ELF-1 (cell line): Measurements from ENCODE around the gene ITGA7.

Source experiments
- DNase-seq: peaks from one replicate; pipeline ENCODE4 v3.0.0-alpha.2; 2016; ENCODE audit warnings: low read depth, low spot score

Gene ITGA7, protein sequence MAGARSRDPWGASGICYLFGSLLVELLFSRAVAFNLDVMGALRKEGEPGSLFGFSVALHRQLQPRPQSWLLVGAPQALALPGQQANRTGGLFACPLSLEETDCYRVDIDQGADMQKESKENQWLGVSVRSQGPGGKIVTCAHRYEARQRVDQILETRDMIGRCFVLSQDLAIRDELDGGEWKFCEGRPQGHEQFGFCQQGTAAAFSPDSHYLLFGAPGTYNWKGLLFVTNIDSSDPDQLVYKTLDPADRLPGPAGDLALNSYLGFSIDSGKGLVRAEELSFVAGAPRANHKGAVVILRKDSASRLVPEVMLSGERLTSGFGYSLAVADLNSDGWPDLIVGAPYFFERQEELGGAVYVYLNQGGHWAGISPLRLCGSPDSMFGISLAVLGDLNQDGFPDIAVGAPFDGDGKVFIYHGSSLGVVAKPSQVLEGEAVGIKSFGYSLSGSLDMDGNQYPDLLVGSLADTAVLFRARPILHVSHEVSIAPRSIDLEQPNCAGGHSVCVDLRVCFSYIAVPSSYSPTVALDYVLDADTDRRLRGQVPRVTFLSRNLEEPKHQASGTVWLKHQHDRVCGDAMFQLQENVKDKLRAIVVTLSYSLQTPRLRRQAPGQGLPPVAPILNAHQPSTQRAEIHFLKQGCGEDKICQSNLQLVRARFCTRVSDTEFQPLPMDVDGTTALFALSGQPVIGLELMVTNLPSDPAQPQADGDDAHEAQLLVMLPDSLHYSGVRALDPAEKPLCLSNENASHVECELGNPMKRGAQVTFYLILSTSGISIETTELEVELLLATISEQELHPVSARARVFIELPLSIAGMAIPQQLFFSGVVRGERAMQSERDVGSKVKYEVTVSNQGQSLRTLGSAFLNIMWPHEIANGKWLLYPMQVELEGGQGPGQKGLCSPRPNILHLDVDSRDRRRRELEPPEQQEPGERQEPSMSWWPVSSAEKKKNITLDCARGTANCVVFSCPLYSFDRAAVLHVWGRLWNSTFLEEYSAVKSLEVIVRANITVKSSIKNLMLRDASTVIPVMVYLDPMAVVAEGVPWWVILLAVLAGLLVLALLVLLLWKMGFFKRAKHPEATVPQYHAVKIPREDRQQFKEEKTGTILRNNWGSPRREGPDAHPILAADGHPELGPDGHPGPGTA

DNA sequence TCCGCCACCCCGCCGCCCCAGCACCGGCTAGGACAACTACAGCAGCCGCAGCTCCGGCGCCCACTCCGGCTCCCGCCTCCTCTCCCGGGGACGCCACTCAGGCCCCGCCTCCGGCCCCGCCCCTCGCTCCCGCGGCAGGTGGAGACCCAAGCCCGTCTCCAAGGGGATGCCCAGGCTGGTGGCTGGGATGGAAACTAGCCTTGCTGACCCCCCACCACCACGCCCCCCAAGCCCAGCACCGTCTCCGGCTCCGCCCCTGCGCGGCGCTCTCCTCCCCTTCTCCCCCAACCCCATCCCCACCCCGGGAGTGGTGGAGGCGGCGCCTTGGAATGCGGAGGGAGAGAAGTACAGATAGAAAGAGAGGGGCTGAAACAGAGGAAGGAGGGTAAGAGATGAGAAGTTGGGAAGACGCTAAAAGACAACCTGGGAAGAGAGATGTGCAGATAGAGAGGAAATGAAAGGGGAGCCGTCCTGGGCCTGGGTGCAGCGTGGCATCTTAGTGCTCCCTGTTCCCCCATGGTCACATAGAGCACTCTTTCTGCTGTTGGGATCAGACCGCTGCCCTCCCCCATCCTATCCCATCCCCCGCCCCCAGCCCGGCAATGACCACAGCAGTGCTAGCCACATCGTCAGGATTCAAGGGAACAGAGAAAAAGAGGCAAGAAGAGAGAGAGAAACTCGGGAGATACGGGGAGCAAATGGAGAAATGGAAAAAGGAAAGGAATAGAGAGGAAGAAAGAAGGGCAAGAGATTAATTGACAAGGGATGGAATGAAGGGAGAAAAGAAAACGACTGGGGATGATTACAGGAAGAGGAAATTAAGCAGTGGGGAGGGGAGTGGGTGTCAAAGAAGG, at the start of gene ITGA7:
ITGA7 (minus strand) TSS at position 64 of the 854 bp plus-strand sequence. CDS start 222 bp downstream, outside the sequence.
- DNase-seq: peak; percentile 86

DNA sequence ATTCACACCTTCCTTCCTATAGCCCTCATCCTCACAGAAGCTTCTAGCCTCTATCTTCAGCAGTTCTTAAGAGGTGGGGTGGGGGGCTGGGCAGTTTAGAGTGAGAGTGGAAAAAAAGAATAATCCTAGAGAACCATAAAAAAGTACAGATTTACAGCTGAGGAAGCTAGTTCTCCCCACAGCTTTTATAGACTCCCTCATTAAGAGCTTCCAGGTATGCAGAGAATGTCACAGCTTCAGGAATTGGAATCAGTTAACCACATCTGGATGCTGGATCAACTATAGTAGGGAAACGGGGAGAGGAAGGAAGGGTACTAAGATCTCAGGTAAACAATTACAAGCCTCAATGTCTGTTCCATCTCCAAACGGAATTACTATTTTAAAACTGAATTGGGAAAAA, 47.5 kb upstream of the ITGA7 start:
- DNase-seq: no peak

DNA sequence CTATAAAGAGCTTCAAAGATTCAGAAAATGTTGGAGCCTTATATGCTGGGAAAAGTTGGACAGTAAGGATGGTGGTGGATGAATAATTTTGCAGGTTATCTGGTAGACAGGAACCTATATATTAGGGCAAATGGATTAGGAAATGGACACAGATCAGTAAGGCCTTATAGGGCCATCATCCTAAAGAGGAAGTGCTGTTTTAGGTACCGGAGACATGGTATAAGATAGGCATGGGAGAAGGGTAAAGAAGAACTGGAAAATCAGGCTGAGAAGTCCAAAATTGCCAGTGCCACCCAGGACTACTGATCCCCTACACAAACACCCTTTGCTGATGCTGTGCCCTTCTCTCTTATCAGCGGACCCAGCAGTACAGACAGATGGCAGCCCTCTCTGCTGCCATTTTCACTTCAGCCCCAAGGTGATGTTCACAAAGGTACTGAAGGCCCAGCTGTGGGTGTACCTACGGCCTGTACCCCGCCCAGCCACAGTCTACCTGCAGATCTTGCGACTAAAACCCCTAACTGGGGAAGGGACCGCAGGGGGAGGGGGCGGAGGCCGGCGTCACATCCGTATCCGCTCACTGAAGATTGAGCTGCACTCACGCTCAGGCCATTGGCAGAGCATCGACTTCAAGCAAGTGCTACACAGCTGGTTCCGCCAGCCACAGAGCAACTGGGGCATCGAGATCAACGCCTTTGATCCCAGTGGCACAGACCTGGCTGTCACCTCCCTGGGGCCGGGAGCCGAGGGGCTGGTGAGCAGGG, 40.7 kb upstream of the ITGA7 start:
- no peak for DNase-seq

DNA sequence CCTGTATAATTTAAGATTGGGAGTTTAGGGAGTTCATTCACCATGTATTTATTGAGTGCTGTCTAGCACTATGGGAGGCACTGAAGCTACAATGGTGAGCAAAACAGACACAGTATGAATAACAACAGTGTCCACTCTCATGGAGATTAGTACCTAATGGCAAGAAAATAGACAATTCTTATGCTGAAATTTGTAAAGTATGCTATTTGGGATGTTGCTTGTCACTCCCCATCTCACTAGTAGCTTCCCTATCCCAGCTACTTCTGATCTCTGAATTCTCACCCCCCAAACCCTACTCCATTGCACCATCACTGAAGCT, 39.2 kb upstream of the ITGA7 start:
- DNase-seq: no peak

DNA sequence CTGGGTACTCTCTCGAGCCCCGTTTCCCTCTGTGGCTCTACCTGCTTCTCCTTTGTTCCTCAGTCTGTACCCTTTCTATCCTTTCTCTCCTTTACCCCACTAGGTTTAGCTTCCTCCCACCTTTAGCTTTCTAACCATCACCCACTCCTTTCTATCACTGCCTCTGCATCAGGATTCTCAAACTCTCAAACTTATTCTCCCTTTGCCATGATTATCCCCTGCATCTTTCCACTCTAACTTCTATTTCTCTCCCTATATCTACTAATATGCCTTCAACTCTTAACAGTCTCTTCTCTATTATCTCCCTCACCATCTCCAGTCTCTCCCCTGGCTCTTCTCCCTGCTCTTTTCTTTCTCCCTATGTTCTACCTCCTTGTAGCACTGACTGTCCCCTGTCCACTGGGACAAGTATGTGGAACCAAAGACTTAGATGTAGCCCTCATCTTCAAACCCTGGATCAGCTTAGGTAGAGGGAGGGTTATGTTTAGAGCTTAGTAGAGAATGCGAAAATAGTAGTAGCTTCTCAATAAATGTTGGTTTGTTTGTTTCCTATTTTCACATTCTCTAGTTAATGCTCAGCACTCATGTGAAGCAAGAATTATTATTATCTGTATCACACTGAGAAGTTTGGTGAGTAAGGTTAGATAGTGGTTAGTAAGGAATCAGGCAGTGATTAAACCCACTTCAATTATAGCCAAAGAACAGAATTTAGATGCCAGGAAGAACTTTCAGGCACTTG, 38.6 kb upstream of the ITGA7 start:
- DNase-seq: no peak

DNA sequence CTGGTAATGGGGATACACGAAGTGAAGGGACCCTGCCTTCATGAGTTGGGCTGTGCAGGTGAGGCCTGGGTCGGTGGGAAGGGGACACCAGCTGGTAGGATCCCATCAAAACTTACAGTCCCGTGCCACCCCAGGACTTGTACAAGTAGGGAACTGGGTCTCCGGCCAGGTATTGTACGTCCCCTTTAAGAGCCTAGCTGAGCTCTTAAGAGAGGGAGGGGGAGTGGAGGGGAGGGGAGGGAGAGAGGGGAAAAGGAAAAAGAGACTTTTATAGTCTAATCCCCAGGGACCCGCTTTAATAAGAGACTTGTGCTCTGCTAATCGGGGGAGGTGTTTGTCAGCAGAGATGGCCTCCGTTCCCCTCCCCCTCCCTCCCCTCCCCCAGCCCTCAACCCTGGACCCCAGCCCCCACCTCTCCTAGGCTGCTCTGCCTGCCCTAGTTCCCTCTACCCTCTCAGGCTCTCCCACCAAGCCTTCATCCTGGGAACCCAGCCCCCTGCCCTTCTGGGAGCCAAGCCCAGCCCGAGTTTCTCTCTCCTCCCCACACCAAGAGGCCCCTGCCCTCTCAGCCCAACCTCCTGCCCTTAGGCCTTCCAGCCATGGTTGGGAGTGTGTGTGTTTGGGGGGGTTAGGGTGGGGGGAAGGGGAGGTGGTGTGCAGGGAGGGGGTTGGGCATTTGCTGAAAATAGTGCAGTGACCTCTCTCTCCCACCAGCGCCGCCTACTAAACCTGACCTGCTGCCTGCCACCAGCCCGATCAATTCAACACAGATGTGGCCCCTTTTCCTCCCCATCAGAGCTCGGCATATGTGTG, 37.9 kb upstream of the ITGA7 start:
- peak; percentile 98 for DNase-seq

DNA sequence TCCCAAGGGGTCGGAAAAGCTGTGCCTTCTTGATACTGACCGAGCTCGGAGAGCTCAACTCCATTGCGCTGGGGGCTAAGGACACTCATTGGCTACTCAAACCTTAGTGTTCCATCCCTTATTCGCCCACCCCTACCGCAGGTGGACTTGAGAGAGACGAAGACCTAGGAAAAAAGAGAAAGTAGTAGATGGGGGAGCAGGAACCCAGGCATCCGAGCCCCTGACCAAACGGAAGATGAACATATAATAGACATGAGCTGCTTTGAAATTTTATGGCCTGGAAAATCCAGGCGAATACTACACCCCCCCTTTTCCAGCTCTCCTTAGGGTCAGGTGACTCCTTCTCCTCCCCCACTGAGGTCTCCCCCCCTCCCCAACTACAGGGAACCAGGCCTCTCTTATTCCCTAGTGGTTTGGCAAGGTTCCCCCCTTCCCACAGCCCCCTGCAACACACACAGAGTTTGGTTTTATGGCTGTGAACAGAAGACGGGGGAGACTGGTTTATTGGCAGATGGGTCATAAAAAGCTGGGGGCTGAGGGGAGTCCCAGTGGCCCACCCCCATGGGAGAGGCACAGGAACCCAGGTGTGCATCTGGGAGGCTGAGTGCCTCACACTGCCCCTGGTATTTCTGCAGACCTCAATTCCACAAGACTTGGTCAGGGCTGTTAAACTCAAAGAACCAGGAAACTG, 36.8 kb upstream of the ITGA7 start:
- peak; percentile 43 for DNase-seq

DNA sequence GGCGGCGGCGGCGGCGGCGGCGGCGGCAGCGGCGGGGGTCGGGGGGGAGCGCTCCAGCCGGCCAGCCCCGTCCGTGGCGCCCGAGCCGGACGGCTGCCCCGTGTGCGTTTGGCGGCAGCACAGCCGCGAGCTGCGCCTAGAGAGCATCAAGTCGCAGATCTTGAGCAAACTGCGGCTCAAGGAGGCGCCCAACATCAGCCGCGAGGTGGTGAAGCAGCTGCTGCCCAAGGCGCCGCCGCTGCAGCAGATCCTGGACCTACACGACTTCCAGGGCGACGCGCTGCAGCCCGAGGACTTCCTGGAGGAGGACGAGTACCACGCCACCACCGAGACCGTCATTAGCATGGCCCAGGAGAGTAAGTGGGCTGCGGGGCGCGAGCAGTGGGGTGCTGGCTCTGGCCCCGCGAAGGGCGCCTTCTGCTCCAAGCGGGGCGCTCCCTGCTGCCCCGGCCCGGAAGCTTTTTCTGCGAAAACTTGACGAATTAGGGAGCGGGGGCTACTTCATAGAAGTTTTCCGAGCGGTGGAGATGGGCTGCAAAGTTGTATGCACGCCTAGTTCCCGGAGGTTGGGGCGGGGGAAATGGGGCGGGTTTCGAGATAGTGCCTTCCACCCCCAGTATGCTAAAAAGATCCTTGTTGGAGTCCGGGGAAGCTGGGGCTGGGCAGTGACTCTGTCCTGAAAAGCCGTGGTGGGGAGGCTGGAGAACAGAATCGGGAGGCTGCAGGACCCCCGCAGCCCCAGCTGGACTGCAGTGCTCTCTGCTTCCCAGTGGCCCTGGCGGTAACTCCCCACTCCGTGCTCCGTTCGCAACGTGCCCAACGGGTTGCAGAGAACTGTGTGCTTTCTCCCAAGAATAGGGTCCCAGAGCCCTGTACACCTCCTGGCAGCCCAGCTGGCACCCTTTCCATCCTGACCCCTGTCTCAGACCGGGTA, 36.0 kb upstream of the ITGA7 start:
- DNase-seq: peak; percentile 76

DNA sequence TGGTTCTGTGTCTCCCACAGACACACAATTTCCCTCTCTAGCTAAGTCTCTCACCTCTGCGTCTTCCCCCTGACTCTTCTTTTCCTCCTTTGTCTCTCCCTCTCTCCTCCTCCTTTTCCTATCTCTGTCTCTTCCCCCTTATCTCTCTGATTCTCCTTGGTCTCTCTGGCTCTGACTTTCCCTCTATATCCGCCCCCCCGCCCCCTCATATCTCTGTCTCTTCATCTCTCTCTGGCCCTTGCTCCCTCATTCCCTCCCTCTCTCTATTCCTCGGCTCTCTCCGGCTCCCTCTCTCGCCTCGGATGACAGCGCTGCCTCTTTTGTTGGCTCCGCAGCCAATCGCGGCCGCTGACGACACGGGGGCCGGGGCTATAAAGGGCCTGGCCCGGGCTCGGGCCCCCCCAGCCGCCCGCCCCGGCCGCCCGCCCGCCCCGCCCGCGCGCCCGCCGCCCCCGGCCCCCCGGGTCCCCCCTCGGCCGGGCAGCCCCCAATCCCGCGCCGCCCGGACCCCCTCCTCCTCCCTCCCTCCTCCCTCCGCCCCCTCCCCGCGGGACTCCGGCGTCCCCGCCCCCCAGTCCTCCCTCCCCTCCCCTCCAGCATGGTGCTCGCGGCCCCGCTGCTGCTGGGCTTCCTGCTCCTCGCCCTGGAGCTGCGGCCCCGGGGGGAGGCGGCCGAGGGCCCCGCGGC, 35.2 kb upstream of the ITGA7 start, which contains the start of gene GDF11:
GDF11 (plus strand) TSS at position 404 of the 687 bp plus-strand sequence; CDS start at position 599, 195 bp downstream.
- DNase-seq: peak; percentile 75

DNA sequence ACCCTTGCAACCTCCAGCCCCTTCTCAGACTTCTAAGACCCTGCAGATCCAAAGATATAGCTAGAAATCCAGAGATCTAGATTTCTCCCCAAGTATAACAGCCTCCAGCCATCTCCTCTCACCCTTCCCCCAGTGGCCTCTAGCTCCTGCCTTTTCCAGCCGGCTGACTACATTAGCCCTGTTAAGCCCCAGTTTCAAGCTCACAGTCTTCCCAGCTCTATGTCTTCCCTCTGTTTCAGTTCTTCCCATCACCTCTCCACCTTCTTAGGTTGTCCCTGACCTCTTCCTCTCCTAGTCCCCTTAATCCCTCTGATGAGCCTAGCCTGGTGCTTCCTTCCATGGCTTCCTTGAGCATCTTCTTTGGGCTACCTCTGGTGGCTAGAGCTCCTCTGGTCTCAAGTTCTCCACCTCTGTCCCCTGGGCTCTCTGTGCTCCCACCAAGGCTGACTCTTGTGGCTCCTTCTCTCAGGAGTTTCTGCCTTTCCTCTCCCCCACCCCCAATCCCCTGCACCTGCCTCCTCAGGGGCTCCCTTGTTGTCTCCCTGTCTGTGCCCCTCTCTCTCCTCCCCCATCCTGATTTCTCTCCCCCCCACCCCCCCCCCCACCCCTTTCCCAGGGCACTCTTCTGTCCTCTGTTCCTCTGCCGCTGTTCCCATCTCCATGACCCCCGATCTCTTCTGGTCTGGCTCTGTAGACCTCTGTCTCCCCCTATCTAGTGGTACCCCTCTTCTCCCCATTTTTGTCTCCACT, 34.4 kb upstream of the ITGA7 start:
- no peak for DNase-seq

DNA sequence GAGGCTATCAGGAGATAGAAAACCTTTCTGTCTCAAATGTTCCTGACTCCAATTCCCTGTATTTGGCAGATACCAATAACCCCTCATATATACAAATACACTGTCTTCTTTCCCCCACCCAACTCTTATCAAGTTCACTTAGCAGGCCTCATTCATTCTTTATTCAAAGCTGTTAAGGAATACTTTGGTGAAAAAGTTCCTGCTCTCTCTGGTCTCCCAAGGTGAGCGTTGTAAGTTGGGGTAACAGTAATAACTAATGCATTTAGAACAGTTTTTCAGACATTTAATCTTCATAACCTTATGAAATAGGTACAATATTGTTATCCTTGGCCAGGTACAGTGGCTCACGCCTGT, 31.3 kb upstream of the ITGA7 start:
- no peak for DNase-seq

DNA sequence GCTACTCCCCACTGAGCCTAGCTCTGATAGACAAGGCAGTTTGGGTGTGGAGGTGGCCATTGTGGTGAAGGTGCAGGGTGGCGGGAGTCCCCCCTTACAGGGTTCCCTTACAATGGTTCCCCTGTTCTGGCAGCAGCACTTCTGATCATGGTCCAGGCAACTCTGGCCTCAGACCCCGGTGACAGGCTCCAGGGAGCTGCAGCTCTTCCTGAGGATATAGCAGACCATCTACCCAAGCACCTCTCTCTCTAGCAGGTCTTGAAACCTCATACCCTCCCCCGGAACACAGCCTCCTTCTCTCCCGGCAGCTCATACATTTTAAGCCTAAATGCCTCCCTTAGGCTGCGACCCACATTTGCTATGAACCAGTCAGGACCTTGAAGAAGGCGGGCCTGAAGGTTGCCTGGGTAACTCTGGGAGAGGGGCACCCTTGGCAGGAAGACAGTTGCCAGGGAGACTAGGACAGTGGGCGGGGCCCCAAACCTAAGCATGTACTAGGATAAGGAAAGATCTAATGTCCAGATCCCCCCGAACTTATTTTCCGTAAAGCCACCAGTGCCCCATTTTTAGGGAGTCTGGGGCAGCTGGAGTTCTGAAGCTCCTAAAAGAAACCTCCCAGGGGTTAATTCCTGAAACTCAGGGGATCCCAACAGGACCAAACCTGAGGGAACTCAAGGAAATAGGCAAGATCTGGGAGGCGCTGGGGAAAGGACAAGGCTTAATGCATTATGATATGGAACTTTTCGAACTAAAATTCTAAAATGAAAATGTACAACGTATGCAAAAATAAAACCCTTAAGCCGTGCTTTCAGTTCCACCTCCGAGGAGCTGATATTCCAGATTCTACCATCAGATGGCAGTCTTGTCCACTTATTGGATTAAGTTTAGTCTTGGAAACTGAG, 30.7 kb upstream of the ITGA7 start:
- DNase-seq: peak; percentile 92

DNA sequence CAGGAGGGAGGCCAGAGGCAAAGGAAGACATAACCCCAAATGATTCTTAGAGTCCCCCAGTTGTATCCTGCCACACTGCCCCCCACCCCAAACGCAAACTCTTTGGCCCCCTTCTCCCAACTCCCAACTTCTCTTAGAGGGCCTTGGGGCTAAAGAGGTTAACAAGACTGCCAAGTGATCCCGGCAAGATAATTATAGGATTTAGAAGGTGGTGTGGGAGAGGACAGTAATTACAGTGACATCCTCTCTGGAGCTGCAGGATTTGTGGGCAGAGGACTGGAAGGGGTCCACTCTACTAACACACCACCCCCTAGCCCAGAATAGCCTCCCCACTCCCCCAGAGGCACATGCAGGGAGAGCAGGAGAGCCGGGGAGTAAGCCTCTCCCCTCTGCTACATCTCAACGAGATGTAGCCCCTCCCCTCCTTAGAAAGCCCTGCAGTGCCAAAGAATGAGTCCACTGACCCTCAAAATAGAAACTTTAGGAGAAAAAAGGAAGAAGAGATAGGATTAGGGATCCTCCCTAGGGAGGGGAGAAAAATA, 29.9 kb upstream of the ITGA7 start:
- DNase-seq: no peak

DNA sequence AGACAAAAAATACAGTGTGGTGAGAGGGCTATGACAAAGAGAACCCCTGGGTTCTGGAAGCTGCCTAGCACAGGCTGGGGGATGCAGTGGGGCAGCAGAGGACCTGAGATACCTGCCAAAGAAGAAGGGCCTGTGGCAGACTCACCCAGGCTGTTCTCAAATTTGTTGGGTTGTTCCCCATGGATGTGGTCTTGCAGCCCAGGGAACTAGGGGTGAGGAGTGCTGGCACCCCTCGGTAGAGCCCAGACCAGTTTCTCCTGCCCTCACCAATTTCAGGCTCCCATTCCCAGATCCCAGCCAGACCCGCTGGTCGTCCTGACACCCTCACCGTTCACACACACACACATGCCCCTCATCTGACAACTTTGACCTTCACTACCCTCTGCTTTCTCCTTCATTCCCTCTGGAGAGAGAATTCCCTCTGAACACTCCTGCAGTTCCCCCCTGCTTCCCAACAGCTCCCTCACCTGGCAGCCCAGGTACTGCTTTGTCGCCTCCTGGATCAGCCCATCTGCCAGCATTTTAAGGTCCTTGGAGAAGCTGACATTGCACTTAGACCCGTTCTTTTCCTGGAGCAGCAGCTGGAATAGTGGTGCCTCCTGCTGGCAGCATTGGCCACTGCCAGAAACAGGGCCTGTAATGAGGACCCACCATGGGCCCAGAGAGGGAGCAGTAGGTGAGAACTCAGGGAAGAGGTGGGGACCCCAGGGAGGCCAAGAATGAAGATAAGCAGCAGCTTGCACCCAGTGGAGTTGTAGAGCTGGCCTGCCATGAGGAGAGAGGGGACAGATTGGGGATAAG, 29.3 kb upstream of the ITGA7 start:
- peak; percentile 97 for DNase-seq
